ENCODE data around the gene DCDC1. TPM values are rescaled to one million over a fixed set of nuclear protein-coding genes. Genes with fewer than 3 reads are reported as not detected.

DCDC1 gene
- total and polyA plus RNA-seq, 9 of the 15 experiments (the other 6 are each of a cell fraction or from before 2014, with no cell fraction given) = 0.05 to 0.18 (median 0.08) TPM; not detected in 3

DNA sequence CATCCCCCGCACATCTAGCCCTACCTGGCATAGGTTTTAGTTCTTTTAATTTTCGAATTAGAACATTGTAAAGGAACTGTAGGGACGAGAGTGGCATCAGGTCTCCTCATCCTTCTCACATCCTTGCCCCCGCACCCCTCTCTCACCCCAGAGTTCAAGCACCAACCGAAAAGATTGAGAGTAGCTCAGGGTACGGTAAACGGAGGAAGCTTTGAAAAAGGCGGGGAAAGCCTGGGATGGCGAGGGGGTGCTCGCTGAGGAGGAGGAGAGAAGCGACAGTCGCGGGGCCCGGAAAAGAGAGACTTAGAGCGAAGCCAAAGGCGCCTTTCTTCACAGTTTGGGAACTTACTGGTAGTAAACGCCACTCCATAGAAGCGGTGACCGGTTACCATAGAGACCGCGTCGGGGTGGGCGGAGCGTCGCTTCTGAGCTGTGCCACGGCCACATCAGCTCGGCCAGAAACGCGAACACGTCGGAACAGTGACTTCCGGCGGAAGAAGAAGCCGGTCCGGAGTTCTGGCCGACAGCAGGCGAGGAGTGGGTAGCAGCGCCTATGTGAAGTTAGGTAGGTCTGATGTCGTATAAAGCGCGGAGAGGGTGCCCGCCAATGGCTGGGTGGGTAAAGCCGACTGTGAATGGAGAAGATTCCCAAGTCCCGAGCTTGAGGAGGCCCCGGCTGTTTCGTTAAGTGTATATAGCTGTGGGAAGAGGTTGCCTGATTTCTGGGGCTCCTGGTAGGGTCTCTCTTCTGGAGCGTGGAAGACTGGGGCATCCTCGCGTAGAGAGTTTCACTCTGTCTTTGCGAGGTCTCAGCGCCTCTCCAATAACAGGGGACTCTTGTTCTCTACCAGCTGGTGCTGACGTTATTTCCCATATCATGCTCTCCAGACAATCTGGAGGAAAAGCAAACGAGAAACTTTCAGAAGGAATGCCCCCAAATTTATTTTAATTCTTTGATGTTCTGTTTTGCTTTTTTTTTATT, at the start of gene DCDC1, which contains the start of gene DNAJC24 (continued):
- TF ChIP-seq, protein P1, sequence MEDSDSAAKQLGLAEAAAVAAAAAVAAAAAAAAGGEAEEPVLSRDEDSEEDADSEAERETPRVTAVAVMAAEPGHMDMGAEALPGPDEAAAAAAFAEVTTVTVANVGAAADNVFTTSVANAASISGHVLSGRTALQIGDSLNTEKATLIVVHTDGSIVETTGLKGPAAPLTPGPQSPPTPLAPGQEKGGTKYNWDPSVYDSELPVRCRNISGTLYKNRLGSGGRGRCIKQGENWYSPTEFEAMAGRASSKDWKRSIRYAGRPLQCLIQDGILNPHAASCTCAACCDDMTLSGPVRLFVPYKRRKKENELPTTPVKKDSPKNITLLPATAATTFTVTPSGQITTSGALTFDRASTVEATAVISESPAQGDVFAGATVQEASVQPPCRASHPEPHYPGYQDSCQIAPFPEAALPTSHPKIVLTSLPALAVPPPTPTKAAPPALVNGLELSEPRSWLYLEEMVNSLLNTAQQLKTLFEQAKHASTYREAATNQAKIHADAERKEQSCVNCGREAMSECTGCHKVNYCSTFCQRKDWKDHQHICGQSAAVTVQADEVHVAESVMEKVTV (CRISPR knock-in tag; IDR thresholded peaks at IDR 0.05) = no peak
- TF ChIP-seq SIX5 (IDR thresholded peaks at IDR 0.05; ENCODE audit: borderline replicate concordance in 1 of 2, insufficient read depth in 1 of 2, low read depth in 1 of 2, low read length in 2 of 2) (no peak; a peak in 1 of 4 replicates), CBX8 (IDR thresholded peaks at IDR 0.05; ENCODE audit: borderline replicate concordance, extremely low read depth, low read depth, low read length, poor library complexity, severe bottlenecking) (no peak), MAZ (CRISPR knock-in tag; conservative IDR thresholded peaks at IDR 0.05 in 1 of 2, IDR thresholded peaks at IDR 0.05 in 1 of 2) (no peak; a peak in 1 of 4 replicates), ZNF695 (CRISPR knock-in tag; IDR thresholded peaks at IDR 0.05) (no peak), ZNF589 (CRISPR knock-in tag; IDR thresholded peaks at IDR 0.05; ENCODE audit: low read depth) (no peak), PHF20 (IDR thresholded peaks at IDR 0.05; ENCODE audit: partially characterized antibody) (peak; percentile 89), DDX20 (tag; IDR thresholded peaks at IDR 0.05; ENCODE audit: low read depth) (no peak), DIDO1 (tag; IDR thresholded peaks at IDR 0.05; ENCODE audit: low read depth) (peak; percentile 68; the same call in 1 of the 2 replicates), SMARCE1 (IDR thresholded peaks at IDR 0.05) (no peak), ARID1B (IDR thresholded peaks at IDR 0.05) (no peak), MEIS2 (IDR thresholded peaks at IDR 0.05; ENCODE audit: partially characterized antibody) (no peak), PTRF (tag; IDR thresholded peaks at IDR 0.05) (no peak)
- TF ChIP-seq, protein P2, sequence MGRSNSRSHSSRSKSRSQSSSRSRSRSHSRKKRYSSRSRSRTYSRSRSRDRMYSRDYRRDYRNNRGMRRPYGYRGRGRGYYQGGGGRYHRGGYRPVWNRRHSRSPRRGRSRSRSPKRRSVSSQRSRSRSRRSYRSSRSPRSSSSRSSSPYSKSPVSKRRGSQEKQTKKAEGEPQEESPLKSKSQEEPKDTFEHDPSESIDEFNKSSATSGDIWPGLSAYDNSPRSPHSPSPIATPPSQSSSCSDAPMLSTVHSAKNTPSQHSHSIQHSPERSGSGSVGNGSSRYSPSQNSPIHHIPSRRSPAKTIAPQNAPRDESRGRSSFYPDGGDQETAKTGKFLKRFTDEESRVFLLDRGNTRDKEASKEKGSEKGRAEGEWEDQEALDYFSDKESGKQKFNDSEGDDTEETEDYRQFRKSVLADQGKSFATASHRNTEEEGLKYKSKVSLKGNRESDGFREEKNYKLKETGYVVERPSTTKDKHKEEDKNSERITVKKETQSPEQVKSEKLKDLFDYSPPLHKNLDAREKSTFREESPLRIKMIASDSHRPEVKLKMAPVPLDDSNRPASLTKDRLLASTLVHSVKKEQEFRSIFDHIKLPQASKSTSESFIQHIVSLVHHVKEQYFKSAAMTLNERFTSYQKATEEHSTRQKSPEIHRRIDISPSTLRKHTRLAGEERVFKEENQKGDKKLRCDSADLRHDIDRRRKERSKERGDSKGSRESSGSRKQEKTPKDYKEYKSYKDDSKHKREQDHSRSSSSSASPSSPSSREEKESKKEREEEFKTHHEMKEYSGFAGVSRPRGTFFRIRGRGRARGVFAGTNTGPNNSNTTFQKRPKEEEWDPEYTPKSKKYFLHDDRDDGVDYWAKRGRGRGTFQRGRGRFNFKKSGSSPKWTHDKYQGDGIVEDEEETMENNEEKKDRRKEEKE (IDR thresholded peaks at IDR 0.05; ENCODE audit: borderline replicate concordance in 1 of 2, control insufficient read depth in 1 of 2, low read depth in 2 of 2, low read length in 1 of 2) = peak in 1 of 2 experiments; percentile 87; a peak in 2 of 4 replicates
- TF ChIP-seq, protein P3, sequence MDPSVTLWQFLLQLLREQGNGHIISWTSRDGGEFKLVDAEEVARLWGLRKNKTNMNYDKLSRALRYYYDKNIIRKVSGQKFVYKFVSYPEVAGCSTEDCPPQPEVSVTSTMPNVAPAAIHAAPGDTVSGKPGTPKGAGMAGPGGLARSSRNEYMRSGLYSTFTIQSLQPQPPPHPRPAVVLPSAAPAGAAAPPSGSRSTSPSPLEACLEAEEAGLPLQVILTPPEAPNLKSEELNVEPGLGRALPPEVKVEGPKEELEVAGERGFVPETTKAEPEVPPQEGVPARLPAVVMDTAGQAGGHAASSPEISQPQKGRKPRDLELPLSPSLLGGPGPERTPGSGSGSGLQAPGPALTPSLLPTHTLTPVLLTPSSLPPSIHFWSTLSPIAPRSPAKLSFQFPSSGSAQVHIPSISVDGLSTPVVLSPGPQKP (CRISPR knock-in tag; IDR thresholded peaks at IDR 0.05) = no peak
- TF ChIP-seq, protein P4, sequence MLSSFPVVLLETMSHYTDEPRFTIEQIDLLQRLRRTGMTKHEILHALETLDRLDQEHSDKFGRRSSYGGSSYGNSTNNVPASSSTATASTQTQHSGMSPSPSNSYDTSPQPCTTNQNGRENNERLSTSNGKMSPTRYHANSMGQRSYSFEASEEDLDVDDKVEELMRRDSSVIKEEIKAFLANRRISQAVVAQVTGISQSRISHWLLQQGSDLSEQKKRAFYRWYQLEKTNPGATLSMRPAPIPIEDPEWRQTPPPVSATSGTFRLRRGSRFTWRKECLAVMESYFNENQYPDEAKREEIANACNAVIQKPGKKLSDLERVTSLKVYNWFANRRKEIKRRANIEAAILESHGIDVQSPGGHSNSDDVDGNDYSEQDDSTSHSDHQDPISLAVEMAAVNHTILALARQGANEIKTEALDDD (IDR thresholded peaks at IDR 0.05) = no peak

Data from K562 (cell line).